ENCODE measurements around the gene TENT4B. TPM values are rescaled to one million over a fixed set of nuclear protein-coding genes. Genes with fewer than 3 reads are reported as not detected.

The TENT4B gene
- polyA plus RNA-seq, 1 of the 3 experiments (the other 2 are of a cell fraction): 5.6 TPM

- CTCF ChIA-PET: interaction anchor here (1.7 to 2.0 kb wide), 2 partner anchors 10 to 95 kb away, joined by 4 to 8 read pairs; no protein-coding TSS in a partner anchor
- POLR2A ChIA-PET: no interaction called here
- H3K4me3 ChIP-seq (ENCODE audit: low read depth in 2 of 2, low read length in 1 of 2): no peak overlapping the region
Measured at GRCh38 chr16:50261160-50261706, 108.1 kb downstream of the TENT4B start.

More at GRCh38 chr16:50261160-50261706, 108.1 kb downstream of the TENT4B start:
- no peak for DNase-seq
- no peaks in the 10 kb centered on the region for H3K9me3 ChIP-seq
- no peak overlapping the region for H3K4me2 ChIP-seq
- H3K9ac ChIP-seq: no peak overlapping the region
- H3K4me1 ChIP-seq (ENCODE audit: control insufficient read depth in 1 of 2, insufficient read depth in 2 of 2, low read depth in 1 of 2, low read length in 1 of 2): peaks cover 13 to 20% of the 10 kb centered on the region in 2 experiments; a peak in 2 of 4 replicates
- H3K27ac ChIP-seq (ENCODE audit: low read depth in 2 of 2, low read length in 1 of 2): no peak overlapping the region
- no peaks in the 10 kb centered on the region for H3K9me2 ChIP-seq
- H3K27me3 ChIP-seq (ENCODE audit: insufficient read depth): no peaks in the 10 kb centered on the region
- no peaks in the 10 kb centered on the region for H4K20me1 ChIP-seq (ENCODE audit: insufficient read depth)
- no peaks in the 10 kb centered on the region for H3K79me2 ChIP-seq (ENCODE audit: insufficient read depth)
- H3F3A ChIP-seq (replicated peaks; ENCODE audit: insufficient read depth): peaks cover 3% of the 10 kb centered on the region
- H3K36me3 ChIP-seq (replicated peaks in 1 of 2; ENCODE audit: control insufficient read depth in 1 of 2, insufficient read depth in 2 of 2, low read length in 1 of 2): no peaks in the 10 kb centered on the region
- TF ChIP-seq REST (IDR thresholded peaks at IDR 0.05; ENCODE audit: low read depth, low read length): no peak
- no peak for TF ChIP-seq PBX3 (IDR thresholded peaks at IDR 0.05)
- TF ChIP-seq NFIC (IDR thresholded peaks at IDR 0.05; ENCODE audit: borderline replicate concordance): no peak
- TF ChIP-seq CTCF (IDR thresholded peaks at IDR 0.05): no peak
- TF ChIP-seq RXRA (IDR thresholded peaks at IDR 0.05; ENCODE audit: borderline replicate concordance, low read depth): no peak
- no peak for TF ChIP-seq POLR2AphosphoS5 (IDR thresholded peaks at IDR 0.05; ENCODE audit: low read depth, low read length)
- no peak for TF ChIP-seq GATA2 (CRISPR knock-in tag; IDR thresholded peaks at IDR 0.05)
- TF ChIP-seq FOXM1 (IDR thresholded peaks at IDR 0.05; ENCODE audit: low read depth): no peak
- TF ChIP-seq RCOR1 (IDR thresholded peaks at IDR 0.05; ENCODE audit: low read length): no peak
- TF ChIP-seq TAF1 (IDR thresholded peaks at IDR 0.05; ENCODE audit: borderline replicate concordance, low read depth, low read length): no peak
- no peak for TF ChIP-seq CHD2 (IDR thresholded peaks at IDR 0.05; ENCODE audit: low read length, partially characterized antibody)
- TF ChIP-seq EP300 (IDR thresholded peaks at IDR 0.05; ENCODE audit: borderline replicate concordance in 1 of 2, low read depth in 1 of 2, low read length in 1 of 2): no peak
- WGBS (ENCODE audit: low lambda C conversion rate): 81% methylated on average over 9 of the region's 9 CpGs
- no peak overlapping the region for H2AFZ ChIP-seq (ENCODE audit: low read depth)

All from SK-N-SH (cell line).